Measurements from ENCODE around the gene SLC30A4. TPM values are rescaled to one million over a fixed set of nuclear protein-coding genes. Genes with fewer than 3 reads are reported as not detected.

The SLC30A4 gene
- total and polyA plus RNA-seq, 2 of the 8 experiments (the other 6 are each of a cell fraction or from before 2014, with no cell fraction given), result under 0.01 to 0.07 TPM

GRCh38 chr15:45443645-45444044 is 78.9 kb downstream of the SLC30A4 start:
- Histone ChIP-seq H2BK20ac (ENCODE audit: low read length) (no peak overlapping the region), H4K5ac (ENCODE audit: insufficient read length, low read depth, low read length) (no peak overlapping the region), H3K79me1 (ENCODE audit: low read depth, low read length) (no peaks in the 10 kb centered on the region), H3K9me3 (ENCODE audit: insufficient read depth in 2 of 2, low read depth in 1 of 2, low read length in 1 of 2) (no peaks in the 10 kb centered on the region), H3K56ac (replicated peaks; ENCODE audit: insufficient read length, low read depth, low read length) (no peak overlapping the region), H3K4me3 (ENCODE audit: extremely low read depth in 1 of 4, insufficient read depth in 2 of 4, low read depth in 3 of 4, low read length in 4 of 4) (no peak overlapping the region), H3K14ac (ENCODE audit: insufficient read length) (no peak overlapping the region), H4K91ac (replicated peaks; ENCODE audit: insufficient read length, low read length) (no peak overlapping the region), H2BK15ac (ENCODE audit: low read length) (no peak overlapping the region), H2BK12ac (ENCODE audit: low read depth, low read length) (no peak overlapping the region), H3K18ac (ENCODE audit: extremely low read depth, low read length) (no peak overlapping the region), H3K27ac (ENCODE audit: low read depth, low read length) (no peak overlapping the region), H3K36me3 (ENCODE audit: control insufficient read depth in 2 of 4, insufficient read depth in 4 of 4, low read length in 3 of 4) (no peaks in the 10 kb centered on the region), H2AK5ac (ENCODE audit: low read depth, low read length) (0 out of 2 replicates have a peak overlapping the region, but pooled peaks have one; percentile 33), H3K9ac (replicated peaks in 1 of 4; ENCODE audit: extremely low read depth in 1 of 4, low read depth in 3 of 4, low read length in 3 of 4) (no peak overlapping the region), H2AFZ (ENCODE audit: low read length) (no peak overlapping the region), H3K4me1 (replicated peaks in 1 of 4; ENCODE audit: control insufficient read depth in 3 of 4, insufficient read depth in 4 of 4, low read length in 3 of 4) (peaks cover 0 to 5% (median 3%) of the 10 kb centered on the region in 4 experiments; a peak in 4 of 7 replicates), H3K4ac (replicated peaks; ENCODE audit: insufficient read length, low read depth, low read length) (no peak overlapping the region), H3K4me2 (ENCODE audit: insufficient read depth in 1 of 2, low read depth in 2 of 2, low read length in 2 of 2) (no peak overlapping the region; a peak in 1 of 4 replicates), H3K23ac (ENCODE audit: insufficient read length) (no peak overlapping the region), H2BK120ac (replicated peaks; ENCODE audit: low read depth, low read length) (no peak overlapping the region), H2BK5ac (ENCODE audit: low read depth, low read length) (no peak overlapping the region), H4K8ac (ENCODE audit: extremely low read depth, insufficient read depth, low read length) (no peak overlapping the region), H3K27me3 (replicated peaks in 1 of 4; ENCODE audit: control insufficient read depth in 3 of 4, extremely low read depth in 1 of 4, insufficient read depth in 3 of 4, low read length in 3 of 4) (peaks cover 0 to 5% (median 0%) of the 10 kb centered on the region in 4 experiments; a peak in 2 of 7 replicates), H3K23me2 (ENCODE audit: low read depth, low read length) (no peaks in the 10 kb centered on the region), H3K79me2 (ENCODE audit: control insufficient read depth in 1 of 2, insufficient read depth in 2 of 2, low read length in 2 of 2) (no peaks in the 10 kb centered on the region), H4K20me1 (replicated peaks in 1 of 2; ENCODE audit: control insufficient read depth in 1 of 2, insufficient read depth in 2 of 2, low read length in 2 of 2) (peaks cover 0 to 2% of the 10 kb centered on the region in 2 experiments)
- ChIA-PET CTCF (ENCODE audit: partially characterized antibody) (interaction anchor here (0.7 to 1.6 kb wide), 4 partner anchors 11 to 367 kb away, joined by 3 to 4 read pairs (median 3); no protein-coding TSS in a partner anchor), POLR2A (ENCODE audit: partially characterized antibody) (interaction anchor here (1.4 kb wide), 1 partner anchor 41 kb away, joined by 3 read pairs; no protein-coding TSS in a partner anchor)
- FAIRE-seq, result no peak
- WGBS, 2 experiments (ENCODE audit: extremely low coverage in 1 of 2, insufficient coverage in 1 of 2, insufficient read length in 1 of 2, insufficient replicate concordance in 2 of 2, low coverage in 1 of 2, low lambda C conversion rate in 2 of 2, missing lambda C conversion rate in 1 of 2), result 86% methylated on average over 2 of the region's 2 CpGs; no CpG with 5 or more reads in 1 of the 2 experiments
- TF ChIP-seq CHD1 (IDR thresholded peaks at IDR 0.05; ENCODE audit: low read depth, low read length), result no peak
- no peak for TF ChIP-seq YY1 (IDR thresholded peaks at IDR 0.05; ENCODE audit: low read depth, low read length)
- TF ChIP-seq TBP (IDR thresholded peaks at IDR 0.05; ENCODE audit: low read depth, low read length), result no peak
- TF ChIP-seq MAFK (IDR thresholded peaks at IDR 0.05; ENCODE audit: low read depth, low read length), result no peak
- no peak for TF ChIP-seq EP300 (IDR thresholded peaks at IDR 0.05; ENCODE audit: borderline replicate concordance in 1 of 2, low read depth in 2 of 2, low read length in 2 of 2)
- no peak for TF ChIP-seq CBX5 (IDR thresholded peaks at IDR 0.05; ENCODE audit: low read depth, low read length)
- TF ChIP-seq CTBP2 (IDR thresholded peaks at IDR 0.05; ENCODE audit: borderline replicate concordance, insufficient read depth, insufficient read length, low read length), result no peak
- no peak for TF ChIP-seq SP4 (IDR thresholded peaks at IDR 0.05; ENCODE audit: low read length)
- TF ChIP-seq KDM5A (IDR thresholded peaks at IDR 0.05; ENCODE audit: low read length), result no peak
- no peak for DNase-seq (ENCODE audit: low read depth in 1 of 2, low spot score in 2 of 2)

All from H1 (cell line).